ENCODE data around the gene GALNT14. TPM values are rescaled to one million over a fixed set of nuclear protein-coding genes. Genes with fewer than 3 reads are reported as not detected.

The GALNT14 gene
- total and polyA plus RNA-seq, 4 experiments from 2014 or later: 0.32 TPM; not detected in 3

DNA sequence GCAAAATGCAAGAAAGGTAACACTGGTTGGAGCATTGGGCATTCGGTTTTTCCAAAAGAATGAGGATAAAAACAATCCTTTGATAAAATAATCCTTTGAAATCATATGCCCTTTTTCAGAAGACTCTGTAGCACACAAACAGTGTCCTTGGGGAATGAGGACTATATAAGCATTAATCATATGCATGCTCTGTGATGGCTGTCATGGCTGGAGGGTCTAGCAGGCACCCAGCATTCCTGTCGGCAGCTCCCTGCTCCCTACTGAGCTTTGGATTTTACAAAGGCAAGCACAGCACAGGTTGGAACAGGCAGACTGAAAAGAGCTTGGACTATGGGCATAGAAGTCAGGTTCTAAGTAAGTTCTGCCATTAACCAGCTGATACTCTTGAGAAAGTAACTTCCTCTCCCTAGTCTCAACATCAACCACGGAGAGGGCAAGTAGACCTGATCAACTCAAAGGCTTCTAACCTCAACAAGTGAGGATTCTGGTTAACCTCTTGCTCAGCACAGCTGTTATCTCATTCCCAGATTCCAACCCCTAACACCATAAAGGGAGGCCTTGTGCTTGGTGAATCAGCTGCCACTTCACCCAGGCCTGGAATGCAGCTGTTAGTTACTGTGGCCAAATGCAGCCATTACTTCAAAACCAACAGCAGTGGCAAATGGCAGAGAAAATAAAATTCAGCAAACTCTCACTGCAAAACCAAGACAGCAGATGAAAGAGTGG, 29.5 kb downstream of the GALNT14 start:
- no peak overlapping the region for H3K27ac ChIP-seq (ENCODE audit: low read depth, low read length)
- CTCF ChIA-PET (ENCODE audit: partially characterized antibody): no interaction called here
- H3K9me3 Mint-ChIP-seq: peaks cover 0 to 5% (median 0%) of the 10 kb centered on the region in 8 donors
- intact Hi-C loops (cut with micrococcal nuclease): no loop called here
- H3K4me3 Mint-ChIP-seq: no peak overlapping the region
- POLR2A ChIA-PET (ENCODE audit: partially characterized antibody): no interaction called here
- no peak overlapping the region for H3K27ac Mint-ChIP-seq
- no peaks in the 10 kb centered on the region for H3K27me3 ChIP-seq (ENCODE audit: insufficient read depth, low read length)
- peaks cover 27 to 35% of the 10 kb centered on the region in 2 donors for H3K27me3 Mint-ChIP-seq
- no peaks in the 10 kb centered on the region for H3K9me3 ChIP-seq (ENCODE audit: control insufficient read depth in 1 of 2, low read length in 2 of 2)
- DNase-seq: no peak
- H3K36me3 ChIP-seq (ENCODE audit: insufficient read depth, low read length): no peaks in the 10 kb centered on the region
- H3K4me1 ChIP-seq (ENCODE audit: insufficient read depth, low read length): no peaks in the 10 kb centered on the region
- no peaks in the 10 kb centered on the region for H3K36me3 Mint-ChIP-seq
- H3K4me3 ChIP-seq (ENCODE audit: low read length in 2 of 2): no peak overlapping the region
- H3K4me1 Mint-ChIP-seq: no peaks in the 10 kb centered on the region

DNA sequence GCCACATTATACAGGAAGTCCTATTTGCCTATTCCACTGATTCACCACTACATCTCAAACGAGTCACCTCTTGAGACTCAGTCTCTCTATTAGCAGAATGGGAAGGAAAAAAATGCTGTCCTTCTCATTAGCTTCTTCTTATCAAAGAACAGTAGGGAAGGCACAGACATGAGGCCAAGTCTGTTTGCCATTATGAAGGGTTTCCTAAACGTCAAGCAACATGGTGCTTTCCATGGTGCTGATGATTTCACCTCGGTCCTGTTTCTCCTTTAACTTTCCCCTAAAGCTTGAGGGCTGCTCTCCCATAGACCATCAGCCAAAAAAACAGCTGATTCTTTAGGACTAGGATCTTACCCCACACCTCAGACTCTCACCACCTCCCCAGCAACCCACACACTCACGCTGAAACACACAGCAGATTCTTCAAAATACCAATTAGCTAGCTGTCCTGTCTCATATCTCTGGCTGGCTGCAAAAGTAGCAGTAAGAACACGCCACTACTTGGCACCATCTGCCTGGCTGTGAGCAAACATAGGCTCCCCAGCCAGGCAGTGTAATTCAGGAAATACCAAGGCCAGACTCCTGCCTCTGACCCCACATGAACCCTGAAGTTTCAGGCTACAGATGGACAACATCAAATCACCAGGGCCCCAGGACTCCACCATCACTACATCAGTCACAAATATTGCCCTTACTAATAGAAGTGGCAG, 30.5 kb downstream of the GALNT14 start:
- Mint-ChIP-seq H3K9me3 (peaks cover 0 to 5% (median 0%) of the 10 kb centered on the region in 8 donors), H3K4me1 (no peaks in the 10 kb centered on the region), H3K27ac (no peak overlapping the region), H3K4me3 (no peak overlapping the region), H3K36me3 (no peaks in the 10 kb centered on the region), H3K27me3 (peaks cover 32 to 33% of the 10 kb centered on the region in 2 donors)
- Histone ChIP-seq H3K9me3 (ENCODE audit: control insufficient read depth in 1 of 2, low read length in 2 of 2) (no peaks in the 10 kb centered on the region), H3K27me3 (ENCODE audit: insufficient read depth, low read length) (no peaks in the 10 kb centered on the region), H3K27ac (ENCODE audit: low read depth, low read length) (no peak overlapping the region), H3K4me1 (ENCODE audit: insufficient read depth, low read length) (no peaks in the 10 kb centered on the region), H3K36me3 (ENCODE audit: insufficient read depth, low read length) (no peaks in the 10 kb centered on the region), H3K4me3 (ENCODE audit: low read length in 2 of 2) (no peak overlapping the region)
- no peak for DNase-seq
- POLR2A ChIA-PET (ENCODE audit: partially characterized antibody): no interaction called here
- CTCF ChIA-PET (ENCODE audit: partially characterized antibody): no interaction called here
- intact Hi-C loops (cut with micrococcal nuclease): no loop called here

- H3K4me3 ChIP-seq (ENCODE audit: low read length in 2 of 2): no peak overlapping the region
- H3K4me1 Mint-ChIP-seq: peaks cover 0 to 10% (median 4%) of the 10 kb centered on the region in 4 donors
- H3K27me3 ChIP-seq (ENCODE audit: insufficient read depth, low read length): no peaks in the 10 kb centered on the region
- peaks cover 0 to 5% (median 0%) of the 10 kb centered on the region in 8 donors for H3K9me3 Mint-ChIP-seq
- H3K36me3 Mint-ChIP-seq: no peaks in the 10 kb centered on the region
- H3K27ac ChIP-seq (ENCODE audit: low read depth, low read length): no peak overlapping the region
- H3K27me3 Mint-ChIP-seq: peaks cover 10 to 21% of the 10 kb centered on the region in 2 donors
- no peak overlapping the region for H3K27ac Mint-ChIP-seq
- H3K9me3 ChIP-seq (ENCODE audit: control insufficient read depth in 1 of 2, low read length in 2 of 2): no peaks in the 10 kb centered on the region
- DNase-seq: no peak
- no peaks in the 10 kb centered on the region for H3K4me1 ChIP-seq (ENCODE audit: insufficient read depth, low read length)
- CTCF ChIA-PET (ENCODE audit: partially characterized antibody): interaction anchor here (1.0 kb wide), 1 partner anchor 9 kb away, joined by 3 read pairs; no protein-coding TSS in a partner anchor
- POLR2A ChIA-PET (ENCODE audit: partially characterized antibody): no interaction called here
- intact Hi-C loops (cut with micrococcal nuclease): no loop called here
- H3K36me3 ChIP-seq (ENCODE audit: insufficient read depth, low read length): no peaks in the 10 kb centered on the region
- H3K4me3 Mint-ChIP-seq: no peak overlapping the region
Measured at GRCh38 chr2:31101701-31102100, 36.5 kb downstream of the GALNT14 start.

DNA sequence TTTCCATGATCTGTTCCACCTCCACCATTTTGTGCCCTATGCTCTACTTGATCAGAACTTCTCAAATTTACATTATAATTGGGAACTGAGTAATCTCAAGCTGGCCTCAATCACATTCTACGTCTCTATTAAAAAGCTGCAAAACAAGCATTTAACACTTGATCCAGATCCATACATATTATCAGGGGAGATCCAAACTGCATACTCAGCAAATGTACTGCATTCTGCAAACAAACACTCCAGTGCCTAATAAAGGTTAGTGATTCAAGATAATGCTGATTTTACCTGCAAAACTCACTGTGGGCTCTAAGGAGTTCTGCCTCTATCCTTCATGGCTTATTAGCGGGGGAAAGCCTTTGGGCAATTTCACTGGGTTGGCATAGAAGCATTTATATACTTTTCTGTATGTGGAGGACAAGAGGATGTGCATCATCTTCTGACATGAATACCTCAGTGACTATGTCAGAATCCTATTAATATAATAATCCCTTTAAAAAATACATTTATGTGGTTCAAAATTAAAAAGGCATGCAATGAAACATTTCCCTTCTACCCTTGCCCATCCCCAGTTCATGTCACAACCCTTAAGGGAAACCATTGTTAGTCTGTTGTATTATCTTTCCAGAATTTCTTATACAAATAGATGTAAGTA, 40.2 kb downstream of the GALNT14 start:
- H3K36me3 ChIP-seq (ENCODE audit: insufficient read depth, low read length): no peaks in the 10 kb centered on the region
- H3K4me3 Mint-ChIP-seq: no peak overlapping the region
- DNase-seq: no peak
- ChIA-PET POLR2A (ENCODE audit: partially characterized antibody) (no interaction called here), CTCF (ENCODE audit: partially characterized antibody) (no interaction called here)
- H3K4me3 ChIP-seq (ENCODE audit: low read length in 2 of 2): no peak overlapping the region
- no peaks in the 10 kb centered on the region for H3K9me3 Mint-ChIP-seq
- no peaks in the 10 kb centered on the region for H3K27me3 ChIP-seq (ENCODE audit: insufficient read depth, low read length)
- H3K27ac Mint-ChIP-seq: no peak overlapping the region
- H3K27ac ChIP-seq (ENCODE audit: low read depth, low read length): no peak overlapping the region
- no peaks in the 10 kb centered on the region for H3K36me3 Mint-ChIP-seq
- H3K4me1 ChIP-seq (ENCODE audit: insufficient read depth, low read length): no peaks in the 10 kb centered on the region
- intact Hi-C loops (cut with micrococcal nuclease): no loop called here
- peaks cover 0 to 10% (median 4%) of the 10 kb centered on the region in 4 donors for H3K4me1 Mint-ChIP-seq
- H3K27me3 Mint-ChIP-seq: peaks cover 2 to 3% of the 10 kb centered on the region in 2 donors
- H3K9me3 ChIP-seq (ENCODE audit: control insufficient read depth in 1 of 2, low read length in 2 of 2): no peaks in the 10 kb centered on the region

- Mint-ChIP-seq H3K4me3 (no peak overlapping the region), H3K27ac (no peak overlapping the region), H3K36me3 (no peaks in the 10 kb centered on the region), H3K4me1 (no peaks in the 10 kb centered on the region), H3K27me3 (peaks cover 8% of the 10 kb centered on the region in 2 donors), H3K9me3 (peaks cover 0 to 3% (median 0%) of the 10 kb centered on the region in 8 donors)
- H3K27me3 ChIP-seq (ENCODE audit: insufficient read depth, low read length): no peaks in the 10 kb centered on the region
- H3K9me3 ChIP-seq (ENCODE audit: control insufficient read depth in 1 of 2, low read length in 2 of 2): no peaks in the 10 kb centered on the region
- intact Hi-C loops (cut with micrococcal nuclease): no loop called here
- POLR2A ChIA-PET (ENCODE audit: partially characterized antibody): no interaction called here
- H3K36me3 ChIP-seq (ENCODE audit: insufficient read depth, low read length): no peaks in the 10 kb centered on the region
- H3K4me1 ChIP-seq (ENCODE audit: insufficient read depth, low read length): no peaks in the 10 kb centered on the region
- H3K27ac ChIP-seq (ENCODE audit: low read depth, low read length): no peak overlapping the region
- no peak for DNase-seq
- no peak overlapping the region for H3K4me3 ChIP-seq (ENCODE audit: low read length in 2 of 2)
- CTCF ChIA-PET (ENCODE audit: partially characterized antibody): interaction anchor here (0.7 to 1.0 kb wide), 2 partner anchors 243 to 244 kb away, joined by 3 to 4 read pairs; no protein-coding TSS in a partner anchor
Measured at GRCh38 chr2:31090188-31090587, 48.1 kb downstream of the GALNT14 start.

DNA sequence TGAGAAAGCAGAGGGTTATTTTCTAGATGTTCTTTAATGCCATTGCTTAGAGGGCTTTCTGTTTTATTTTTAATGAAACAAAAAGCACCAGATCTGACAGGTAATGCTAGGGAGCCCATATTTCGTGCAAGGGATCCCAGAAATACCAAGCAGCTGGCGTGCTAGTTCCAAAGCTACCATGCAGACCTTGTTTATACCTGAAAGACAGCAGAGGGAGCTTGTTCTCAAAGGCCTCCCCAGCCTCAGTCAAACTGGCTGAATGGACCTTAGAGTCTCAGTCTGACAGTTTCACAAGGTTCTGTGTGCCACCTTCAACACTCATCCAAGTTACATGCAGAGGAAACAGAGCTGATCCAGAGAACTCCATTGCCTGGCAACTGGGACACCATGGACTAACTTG, 48.6 kb downstream of the GALNT14 start:
- no peak overlapping the region for H3K4me3 ChIP-seq (ENCODE audit: low read length in 2 of 2)
- no peaks in the 10 kb centered on the region for H3K27me3 ChIP-seq (ENCODE audit: insufficient read depth, low read length)
- Mint-ChIP-seq H3K4me1 (no peaks in the 10 kb centered on the region), H3K27ac (no peak overlapping the region), H3K27me3 (peaks cover 8% of the 10 kb centered on the region in 2 donors), H3K4me3 (no peak overlapping the region), H3K9me3 (peaks cover 0 to 3% (median 0%) of the 10 kb centered on the region in 8 donors), H3K36me3 (no peaks in the 10 kb centered on the region)
- ChIA-PET CTCF (ENCODE audit: partially characterized antibody) (interaction anchor here (1.0 kb wide), 1 partner anchor 244 kb away, joined by 3 read pairs; no protein-coding TSS in a partner anchor), POLR2A (ENCODE audit: partially characterized antibody) (no interaction called here)
- H3K9me3 ChIP-seq (ENCODE audit: control insufficient read depth in 1 of 2, low read length in 2 of 2): no peaks in the 10 kb centered on the region
- no peak for DNase-seq
- no peaks in the 10 kb centered on the region for H3K4me1 ChIP-seq (ENCODE audit: insufficient read depth, low read length)
- intact Hi-C loops (cut with micrococcal nuclease): loop anchor here (1.0 kb wide), 1 partner anchor 244 kb away; no protein-coding TSS in a partner anchor
- H3K27ac ChIP-seq (ENCODE audit: low read depth, low read length): no peak overlapping the region
- H3K36me3 ChIP-seq (ENCODE audit: insufficient read depth, low read length): no peaks in the 10 kb centered on the region

- Histone ChIP-seq H3K9me3 (ENCODE audit: control insufficient read depth in 1 of 2, low read length in 2 of 2) (no peaks in the 10 kb centered on the region), H3K36me3 (ENCODE audit: insufficient read depth, low read length) (no peaks in the 10 kb centered on the region), H3K27ac (ENCODE audit: low read depth, low read length) (no peak overlapping the region), H3K4me3 (ENCODE audit: low read length in 2 of 2) (no peak overlapping the region), H3K4me1 (ENCODE audit: insufficient read depth, low read length) (no peaks in the 10 kb centered on the region), H3K27me3 (ENCODE audit: insufficient read depth, low read length) (no peaks in the 10 kb centered on the region)
- POLR2A ChIA-PET (ENCODE audit: partially characterized antibody): no interaction called here
- no peaks in the 10 kb centered on the region for H3K36me3 Mint-ChIP-seq
- CTCF ChIA-PET (ENCODE audit: partially characterized antibody): no interaction called here
- no peak overlapping the region for H3K27ac Mint-ChIP-seq
- peaks cover 6 to 8% of the 10 kb centered on the region in 2 donors for H3K27me3 Mint-ChIP-seq
- no peak overlapping the region for H3K4me3 Mint-ChIP-seq
- intact Hi-C loops (cut with micrococcal nuclease): loop anchor here (1.0 kb wide), 1 partner anchor 245 kb away; no protein-coding TSS in a partner anchor
- no peak for DNase-seq
- H3K9me3 Mint-ChIP-seq: peaks cover 0 to 3% (median 0%) of the 10 kb centered on the region in 8 donors
- no peaks in the 10 kb centered on the region for H3K4me1 Mint-ChIP-seq
Measured at GRCh38 chr2:31088504-31089195, 49.6 kb downstream of the GALNT14 start.
